PC-3 (cell line): Measurements from ENCODE around the gene BTAF1. TPM values are rescaled to one million over a fixed set of nuclear protein-coding genes. Genes with fewer than 3 reads are reported as not detected.

ENCODE experiments used
- ATAC-seq: fragments of 200-7000 bp; cut with Tn5 transposase; 2 replicates; pipeline ENCODE4 v1.9.1; 2020; ENCODE audit warnings: mild to moderate bottlenecking, moderate library complexity
- BruUV-seq: library from RNA; stranded (reverse); fragments of 400-500 nt; replicated peaks from 2 replicates; lab custom pipeline; 2021; lab: Mats Ljungman, UMichigan
- CTCF ChIA-PET: fragments of 300-600 bp; sonication (Branson Sonifier 250); formaldehyde crosslinking; loops from one replicate; lab custom pipeline; 2022; ENCODE audit warnings: antibody characterized with exemption; lab: Charles Lee
- POLR2A ChIA-PET: fragments of 300-600 bp; sonication (Branson Sonifier 250); formaldehyde crosslinking; loops from one replicate; lab custom pipeline; 2022; ENCODE audit warnings: antibody characterized with exemption; ENCODE audit not compliant: unreplicated experiment; lab: Charles Lee
- DNase-seq: peaks from one replicate; pipeline ENCODE4 v3.0.0-alpha.2; 2015
- H2AFZ ChIP-seq: fragments of 300-600 bp; sonication (generic); 2 replicates; pipeline ENCODE4 v1.6.0; 2016; ENCODE audit warnings: antibody characterized with exemption, low read length
- H3F3A ChIP-seq: fragments of 300-600 bp; sonication (generic); one replicate; pipeline ENCODE4 v1.6.0; 2017; ENCODE audit warnings: antibody characterized with exemption, low read length, control low read depth, mild to moderate bottlenecking; ENCODE audit not compliant: unreplicated experiment
- H3K27ac ChIP-seq: fragments of 300-600 bp; sonication (generic); 2 replicates; pipeline ENCODE4 v1.5.1; 2016; ENCODE audit warnings: mild to moderate bottlenecking, low read length
- H3K27me3 ChIP-seq: fragments of 300-600 bp; sonication (generic); 2 replicates; pipeline ENCODE4 v1.6.1; 2016; ENCODE audit warnings: low read length, mixed read lengths
- H3K36me3 ChIP-seq: fragments of 300-600 bp; sonication (generic); 2 replicates; pipeline ENCODE4 v1.6.1; 2016; ENCODE audit warnings: low read depth, mixed run types, low read length, mixed read lengths
- H3K4me1 ChIP-seq: fragments of 300-600 bp; sonication (generic); 2 replicates; pipeline ENCODE4 v1.5.1; 2016; ENCODE audit warnings: low read length; ENCODE audit not compliant: insufficient read depth
- H3K4me2 ChIP-seq: fragments of 300-600 bp; sonication (generic); 2 replicates; pipeline ENCODE4 v1.6.0; 2016; ENCODE audit warnings: low read length
- H3K4me3 ChIP-seq: fragments of 300-600 bp; sonication (generic); 2 replicates; pipeline ENCODE4 v1.5.1; 2016; ENCODE audit warnings: mild to moderate bottlenecking, low read length, mixed read lengths
- H3K79me2 ChIP-seq: fragments of 300-600 bp; sonication (generic); 2 replicates; pipeline ENCODE4 v1.6.1; 2017; ENCODE audit warnings: low read length, mixed read lengths
- H3K9ac ChIP-seq: fragments of 300-600 bp; sonication (generic); 2 replicates; pipeline ENCODE4 v1.6.0; 2016; ENCODE audit warnings: mild to moderate bottlenecking, low read length
- H3K9me2 ChIP-seq: fragments of 300-600 bp; sonication (generic); replicated peaks from 2 replicates; pipeline ENCODE4 v1.6.1; 2016; ENCODE audit warnings: mixed run types, low read length, mixed read lengths
- H3K9me3 ChIP-seq: fragments of 300-600 bp; sonication (generic); 2 replicates; pipeline ENCODE4 v1.6.1; 2016; ENCODE audit warnings: low read length, mixed read lengths
- H4K20me1 ChIP-seq: fragments of 300-600 bp; sonication (generic); 2 replicates; pipeline ENCODE4 v1.6.1; 2016; ENCODE audit warnings: low read length, mixed read lengths
- CTCF ChIP-seq: fragments of 300-600 bp; sonication (generic); conservative IDR thresholded peaks from 2 replicates; pipeline ENCODE4 v1.5.1; 2017; ENCODE audit warnings: antibody characterized with exemption, low read depth, mild to moderate bottlenecking, low read length
- EZH2 ChIP-seq: fragments of 300-600 bp; sonication (generic); IDR thresholded peaks from one replicate; pipeline ENCODE4 v1.6.1; 2017; ENCODE audit warnings: antibody characterized with exemption, mild to moderate bottlenecking, low read length; ENCODE audit not compliant: unreplicated experiment
- EZH2phosphoT487 ChIP-seq: fragments of 300-600 bp; sonication (generic); IDR thresholded peaks from 2 replicates; pipeline ENCODE4 v1.6.1; 2018; ENCODE audit warnings: mild to moderate bottlenecking, antibody characterized with exemption, low read length, borderline replicate concordance
- intact Hi-C: fragments of 100-400 bp; cut with micrococcal nuclease; formaldehyde crosslinking; loops from 2 replicates; pipeline ENCODE4 v1.9.0; 2023
- total RNA-seq: library from RNA; depleted of rRNA; stranded (reverse); fragments of >200 nt; gene quantifications from 2 replicates; pipeline ENCODE4 v1.2.3, GENCODE V29; 2014

The BTAF1 gene
- total RNA-seq, 1 experiment from 2014 or later: 27.6 TPM

GRCh38 chr10:91976317-91977051 lies 52.9 kb downstream of the BTAF1 start:
- Histone ChIP-seq H3K4me3 (no peak overlapping the region), H3K4me1 (peaks cover 37% of the 10 kb centered on the region), H4K20me1 (no peaks in the 10 kb centered on the region), H3K9ac (no peak overlapping the region), H3K27ac (no peak overlapping the region), H3K27me3 (no peaks in the 10 kb centered on the region), H3K79me2 (no peaks in the 10 kb centered on the region), H3K9me3 (no peaks in the 10 kb centered on the region), H3F3A (no peaks in the 10 kb centered on the region), H3K36me3 (peaks cover under 1% of the 10 kb centered on the region; the same call in 1 of the 2 replicates), H2AFZ (no peak overlapping the region), H3K4me2 (no peak overlapping the region), H3K9me2 (no peaks in the 10 kb centered on the region)
- ATAC-seq (no peak; the same call in 1 of the 2 replicates), DNase-seq (peak; percentile 22)
- ChIA-PET CTCF (interaction anchor here (0.5 kb wide), 1 partner anchor 53 kb away, joined by 3 read pairs; the partner anchor contains the start of gene BTAF1), POLR2A (no interaction called here)
- intact Hi-C loops: no loop called here
- TF ChIP-seq EZH2phosphoT487 (no peak), CTCF (no peak), EZH2 (no peak)
- BruUV-seq: no TSS peak

GRCh38 chr10:91977491-91977890 lies 53.9 kb downstream of the BTAF1 start:
- BruUV-seq: no TSS peak
- Histone ChIP-seq H3F3A (no peaks in the 10 kb centered on the region), H3K36me3 (peaks cover 11% of the 10 kb centered on the region), H3K79me2 (no peaks in the 10 kb centered on the region), H4K20me1 (no peaks in the 10 kb centered on the region), H3K4me2 (no peak overlapping the region), H3K27me3 (no peaks in the 10 kb centered on the region), H3K9me2 (no peaks in the 10 kb centered on the region), H3K9me3 (no peaks in the 10 kb centered on the region), H2AFZ (no peak overlapping the region), H3K4me3 (no peak overlapping the region), H3K27ac (peak overlapping the region; percentile 35; the same call in 1 of the 2 replicates), H3K4me1 (peaks cover 37% of the 10 kb centered on the region), H3K9ac (no peak overlapping the region)
- ATAC-seq (0 out of 2 replicates have a peak, but pooled peaks have one; percentile 22), DNase-seq (peak; percentile 5)
- ChIA-PET POLR2A (no interaction called here), CTCF (no interaction called here)
- TF ChIP-seq EZH2phosphoT487: no peak
- intact Hi-C loops: no loop called here

- BruUV-seq: no TSS peak
- Histone ChIP-seq H3K4me1 (peaks cover 37% of the 10 kb centered on the region), H3K79me2 (no peaks in the 10 kb centered on the region), H3K9me2 (no peaks in the 10 kb centered on the region), H2AFZ (no peak overlapping the region), H3K9ac (no peak overlapping the region), H3K27ac (no peak overlapping the region), H3K27me3 (no peaks in the 10 kb centered on the region), H3F3A (no peaks in the 10 kb centered on the region), H4K20me1 (no peaks in the 10 kb centered on the region), H3K9me3 (no peaks in the 10 kb centered on the region), H3K4me2 (no peak overlapping the region), H3K36me3 (peaks cover 20% of the 10 kb centered on the region), H3K4me3 (no peak overlapping the region)
- no peak for ATAC-seq
- DNase-seq: no peak
- CTCF ChIA-PET: no interaction called here
- TF ChIP-seq EZH2phosphoT487 (no peak), EZH2 (no peak), CTCF (no peak)
- POLR2A ChIA-PET: no interaction called here
- intact Hi-C loops: no loop called here
Measured at GRCh38 chr10:91978585-91978984, 55.0 kb downstream of the BTAF1 start.
